GM21529 (cell line): ENCODE data around the gene NUP58.
"Not testable (repeated sequence)": the region's sequence is repeated elsewhere in the genome, so short reads cannot be mapped to it uniquely, and the experiment has no call there.

Experiments used
- ATAC-seq: cut with Tn5 transposase; IDR thresholded peaks from one replicate; pipeline ENCODE4 v1.9.1; 2021; ENCODE audit not compliant: unreplicated experiment

Gene NUP58

DNA sequence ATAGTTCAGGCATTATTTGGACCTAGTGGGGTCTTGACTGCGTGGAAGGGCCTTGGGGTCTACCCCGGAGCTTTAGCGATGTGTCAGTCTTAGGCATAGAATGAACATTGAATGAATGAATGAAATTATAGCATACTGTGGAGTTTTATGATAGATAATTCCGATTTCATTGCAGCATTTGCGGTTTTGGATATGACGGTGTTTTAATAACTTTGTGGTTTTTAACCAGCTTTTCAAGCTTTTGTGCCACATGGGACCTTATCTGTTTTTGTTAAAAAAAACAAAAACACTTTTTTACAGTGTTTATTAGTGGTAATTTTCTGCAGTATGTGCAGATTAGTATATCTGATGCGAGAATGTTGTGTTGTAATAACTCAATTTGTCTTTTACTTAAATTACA, 696 bp downstream of the NUP58 start:
- ATAC-seq, result no peak

DNA sequence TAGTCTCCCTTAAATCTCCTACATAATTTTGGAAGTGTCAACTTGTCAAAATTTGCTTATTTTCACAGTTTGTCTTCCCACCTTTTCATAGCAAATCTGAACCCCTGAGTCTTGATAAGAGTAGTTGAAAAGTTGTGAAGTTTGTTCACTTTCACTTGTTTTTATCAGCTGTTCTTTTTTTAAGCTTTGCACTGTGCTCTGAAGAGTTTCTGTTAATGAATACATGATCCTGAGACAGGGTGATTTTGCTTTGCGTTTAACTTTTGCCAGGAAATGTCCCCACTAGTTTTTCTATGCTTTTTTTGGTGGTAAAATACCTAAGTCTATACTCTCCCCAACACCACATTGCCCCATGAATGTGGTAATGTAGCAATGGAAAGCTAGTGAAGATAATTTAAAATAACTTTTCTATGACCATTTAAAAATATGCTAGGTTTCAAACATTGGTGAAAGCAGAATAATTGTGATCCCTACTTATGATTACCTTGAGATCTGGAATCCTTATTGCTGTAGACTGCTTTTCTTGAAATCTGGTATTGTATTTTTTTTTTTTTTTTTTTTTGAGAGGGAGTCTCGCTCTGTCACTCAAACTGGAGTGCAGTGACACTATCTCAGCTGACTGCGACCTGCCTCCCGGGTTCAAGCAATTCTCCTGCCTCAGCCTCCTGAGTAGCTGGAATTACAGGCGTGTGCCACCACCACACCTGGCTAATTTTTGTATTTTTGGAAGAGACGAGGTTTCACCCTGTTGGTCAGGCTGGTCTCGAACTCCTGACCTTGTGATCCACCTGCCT, 5.4 kb downstream of the NUP58 start:
- no peak for ATAC-seq

DNA sequence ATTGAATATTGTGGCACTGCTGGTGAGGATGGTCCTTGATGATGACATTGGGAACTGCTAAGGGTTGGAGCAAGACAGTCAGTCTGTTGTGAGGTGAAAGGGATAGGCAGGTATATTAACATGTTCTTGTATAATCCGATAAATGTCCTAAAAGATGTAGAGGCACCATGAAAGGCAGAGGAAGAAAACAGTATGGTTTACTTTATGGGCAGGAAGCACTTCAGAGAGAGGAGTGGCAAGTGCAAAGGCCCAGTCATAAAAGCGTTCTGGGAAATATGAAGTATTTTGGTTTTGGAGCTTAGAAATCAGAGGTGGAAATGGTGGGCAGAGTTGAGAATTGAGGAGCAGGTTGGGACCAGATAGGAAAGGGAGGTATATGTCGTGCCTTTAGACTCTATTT, 9.5 kb downstream of the NUP58 start:
- no peak for ATAC-seq

DNA sequence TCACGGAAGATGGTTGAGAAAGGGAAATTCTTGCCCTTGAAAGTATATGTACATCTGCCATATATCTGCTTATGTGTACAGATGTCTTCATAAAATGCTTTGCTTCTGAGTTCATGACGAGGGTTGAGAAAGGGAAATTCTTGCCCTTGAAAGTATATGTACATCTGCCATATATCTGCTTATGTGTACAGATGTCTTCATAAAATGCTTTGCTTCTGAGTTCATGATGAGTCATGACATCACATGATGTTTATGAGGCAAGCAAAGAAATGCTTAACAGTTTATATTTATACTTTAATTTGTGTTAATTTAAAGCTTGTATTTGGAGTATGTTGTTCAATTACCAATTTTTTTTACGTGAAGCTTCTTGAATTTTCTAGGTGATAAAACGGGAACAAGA, 17.5 kb downstream of the NUP58 start:
- not testable (repeated sequence) for ATAC-seq

DNA sequence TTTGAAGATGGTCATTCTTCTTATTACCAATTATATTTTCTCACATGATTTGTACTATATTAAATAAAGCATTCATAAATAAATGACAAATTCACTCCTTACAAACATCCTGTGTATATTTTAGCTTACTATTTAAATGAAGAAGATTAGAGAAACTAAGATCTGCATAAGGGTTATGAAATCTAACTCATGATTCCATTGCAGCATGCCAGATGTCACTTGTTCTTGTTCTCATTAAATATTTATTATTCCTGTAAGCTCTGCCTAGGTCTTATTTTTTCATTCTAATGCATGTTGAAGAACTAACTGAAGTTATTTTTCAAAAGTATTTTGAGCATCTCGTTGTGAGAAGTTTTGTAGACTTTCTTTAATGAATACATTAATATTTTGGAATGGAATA, 18.3 kb downstream of the NUP58 start:
- no peak for ATAC-seq

DNA sequence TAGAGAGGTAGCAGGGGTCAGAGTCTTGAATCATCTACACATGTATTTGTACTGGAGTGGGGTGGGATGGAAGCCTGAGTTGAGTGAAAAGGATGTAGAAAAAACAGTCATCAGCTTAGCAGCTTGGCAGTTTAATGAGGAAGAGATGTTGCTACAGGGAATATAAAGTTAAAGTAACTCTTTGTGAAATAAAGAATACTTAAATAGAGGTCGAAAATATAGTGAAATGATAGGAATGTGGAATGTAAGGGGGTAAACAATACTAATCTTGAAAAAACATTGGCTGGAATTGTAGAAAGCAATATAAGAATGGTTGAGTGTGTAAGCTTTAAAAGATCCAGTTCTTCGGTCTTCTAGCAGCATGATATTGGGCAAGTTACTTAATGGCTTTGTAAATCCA, 22.7 kb downstream of the NUP58 start:
- ATAC-seq, result no peak

DNA sequence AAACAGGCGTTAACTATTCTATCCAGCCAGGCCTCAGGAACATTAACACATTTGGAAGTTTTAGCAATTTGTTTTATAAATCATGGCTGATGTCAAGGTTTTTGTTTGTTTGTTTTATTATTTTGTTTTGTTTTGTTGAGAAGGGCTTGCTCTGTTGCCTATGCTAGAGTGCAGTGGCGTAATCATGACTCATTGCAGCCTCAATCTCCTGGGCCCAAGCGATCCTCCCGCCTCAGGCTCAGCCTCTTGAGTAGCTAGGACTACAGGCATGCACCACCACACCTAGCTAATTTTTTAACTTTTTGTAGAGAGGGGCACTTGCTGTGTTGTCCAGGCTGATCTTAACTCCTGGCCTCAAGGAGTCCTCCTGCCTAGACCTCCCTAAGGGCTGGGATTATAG, 28.3 kb downstream of the NUP58 start:
- ATAC-seq, result no peak

DNA sequence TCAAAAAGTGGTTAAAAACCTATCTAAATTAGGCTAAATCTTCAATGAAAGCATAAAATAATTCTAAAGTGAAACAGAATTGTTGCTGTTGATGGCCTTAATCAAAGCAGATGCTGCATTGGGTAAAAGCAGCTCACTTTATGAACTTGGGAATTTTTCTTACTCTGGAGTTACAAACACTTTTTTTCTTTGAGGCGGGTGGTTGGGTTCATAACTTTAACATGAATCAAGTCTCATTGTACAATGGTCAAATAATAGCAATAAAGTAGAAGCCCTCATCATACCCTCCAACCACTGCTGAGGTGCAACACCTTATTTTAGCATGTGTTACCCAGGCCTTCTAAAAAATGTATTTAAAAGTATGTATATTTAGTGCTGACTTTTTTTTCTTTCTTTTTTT, 29.1 kb downstream of the NUP58 start:
- ATAC-seq, result no peak

DNA sequence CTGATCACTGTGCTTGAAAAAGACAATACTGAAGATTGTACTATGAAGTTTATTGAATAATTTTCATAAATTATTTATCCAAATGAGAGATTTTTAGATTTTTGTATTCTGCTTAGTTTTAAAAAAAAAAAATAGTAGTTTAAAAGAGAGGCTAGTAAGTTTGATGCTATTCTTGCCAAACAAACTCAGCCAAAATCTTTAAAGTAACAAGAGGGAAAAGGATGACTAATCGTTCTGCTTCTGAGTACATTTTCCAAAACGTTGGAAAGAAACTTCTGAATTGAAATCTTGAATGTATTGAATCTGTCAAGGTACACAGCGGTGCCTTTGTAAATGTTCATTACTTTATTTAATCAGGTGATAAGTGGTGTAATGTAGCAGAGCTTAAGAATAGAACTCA, 34.4 kb downstream of the NUP58 start:
- no peak for ATAC-seq

DNA sequence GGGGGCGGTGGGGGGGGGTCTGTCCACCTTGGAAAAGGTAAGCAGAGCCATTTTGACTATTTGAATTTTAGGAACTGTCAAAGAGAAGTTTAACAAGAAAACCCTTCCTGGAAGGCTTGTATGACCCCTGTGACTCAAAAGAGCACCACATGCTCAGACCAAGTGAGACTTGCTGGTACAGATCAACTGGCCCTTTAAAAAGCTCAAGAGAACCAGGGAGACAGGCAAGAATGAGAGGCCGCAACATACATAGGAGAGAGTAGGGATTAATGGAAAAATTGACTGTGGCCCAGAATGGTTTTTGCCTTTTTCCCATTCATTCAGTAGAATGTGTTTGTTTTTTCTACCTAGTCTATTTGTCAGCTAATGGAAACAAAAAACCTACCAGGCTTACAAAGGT, 44.2 kb downstream of the NUP58 start:
- ATAC-seq, result no peak

DNA sequence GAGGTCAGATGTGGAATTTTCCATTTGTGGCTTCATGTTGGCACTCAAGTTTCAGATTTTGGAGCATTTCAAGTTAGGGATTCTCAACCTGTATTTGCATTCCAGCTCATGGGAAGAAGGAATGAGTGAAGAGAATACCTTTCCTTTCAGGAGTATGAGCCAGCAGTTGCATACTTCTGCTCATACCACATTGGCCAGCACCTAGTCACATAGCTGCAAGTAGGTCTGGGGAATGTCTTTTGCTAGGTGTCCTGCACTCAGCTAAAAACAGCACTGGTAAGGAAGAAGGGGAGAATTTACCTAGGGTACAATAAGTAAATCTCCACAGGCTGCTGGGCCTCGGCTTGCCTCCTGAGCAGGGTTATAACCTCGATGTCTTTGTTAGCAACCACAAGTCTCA, 45.7 kb downstream of the NUP58 start:
- no peak for ATAC-seq

DNA sequence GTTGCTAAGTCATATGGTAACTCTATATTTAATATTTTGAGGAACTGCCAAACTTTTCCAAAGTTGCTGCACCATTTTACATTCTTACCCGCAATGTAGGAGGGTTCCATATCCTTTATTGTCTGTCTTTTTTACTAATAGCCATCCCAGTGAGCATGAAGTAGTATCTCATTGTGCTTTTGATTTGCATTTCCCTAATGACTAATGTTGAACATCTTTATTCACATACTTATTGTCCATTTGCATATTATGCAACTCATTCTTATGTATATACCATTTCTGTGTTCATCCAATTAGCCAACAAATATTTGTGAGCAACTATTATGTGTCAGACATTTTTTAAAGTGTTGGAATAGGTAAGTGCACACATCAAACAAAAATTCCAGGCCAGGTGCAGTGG, 50.0 kb downstream of the NUP58 start:
- no peak for ATAC-seq

DNA sequence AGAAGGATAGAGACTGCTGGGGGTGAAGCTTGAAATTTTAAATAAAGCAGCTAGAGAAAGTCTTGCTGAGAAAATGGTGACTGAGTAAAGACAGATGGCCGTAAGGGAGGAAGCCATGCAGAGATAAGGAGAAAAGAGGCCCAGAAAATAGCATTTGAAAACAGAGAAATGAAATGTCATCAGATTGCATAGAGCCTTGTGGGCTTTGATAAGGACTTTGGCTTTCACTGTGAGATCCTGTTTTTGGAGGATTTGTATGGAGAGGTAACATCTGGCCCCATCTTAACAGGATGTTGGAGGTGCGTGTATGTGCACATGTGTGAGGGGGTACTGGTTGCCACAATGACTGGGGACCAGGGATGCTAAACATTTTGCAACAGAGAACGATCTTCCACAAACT, 50.8 kb downstream of the NUP58 start:
- ATAC-seq, result no peak

DNA sequence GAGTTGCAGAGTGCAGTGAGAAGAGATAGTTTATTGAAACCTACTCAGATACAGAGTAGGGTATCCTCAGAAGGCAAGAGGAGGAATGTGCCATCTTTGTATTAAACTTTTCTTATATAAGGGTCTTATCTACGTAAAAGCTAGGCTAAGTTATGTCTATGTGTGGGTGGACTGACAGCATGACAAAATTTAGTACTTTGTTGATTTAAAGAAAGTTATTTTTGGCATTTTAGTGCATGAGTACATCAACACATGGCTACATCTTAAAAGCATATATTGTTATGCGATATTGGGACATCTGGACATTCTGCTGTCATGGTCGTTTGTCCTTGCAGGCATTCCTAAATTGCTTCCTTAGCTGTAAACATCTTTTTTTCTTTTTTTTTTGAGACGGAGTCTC, 51.4 kb downstream of the NUP58 start:
- no peak for ATAC-seq

DNA sequence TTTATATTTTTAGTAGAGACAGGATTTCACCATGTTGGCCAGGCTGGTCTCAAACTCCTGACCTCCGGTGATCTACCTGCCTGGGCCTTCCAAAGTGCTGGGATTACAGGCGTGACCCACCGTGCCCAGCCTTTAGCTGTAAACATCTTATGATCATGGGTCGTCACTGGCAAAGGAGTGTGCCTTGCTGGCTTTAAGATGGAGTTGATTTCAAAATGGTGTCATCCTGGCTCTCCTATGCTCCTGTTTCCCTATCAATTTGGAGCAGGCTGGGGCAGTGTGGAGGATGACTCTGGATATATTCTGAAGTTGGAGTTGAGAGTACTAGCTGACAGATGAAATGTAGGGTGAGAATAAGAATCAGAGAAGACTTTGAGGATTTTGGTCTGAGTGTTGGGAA, 51.9 kb downstream of the NUP58 start:
- ATAC-seq, result no peak

DNA sequence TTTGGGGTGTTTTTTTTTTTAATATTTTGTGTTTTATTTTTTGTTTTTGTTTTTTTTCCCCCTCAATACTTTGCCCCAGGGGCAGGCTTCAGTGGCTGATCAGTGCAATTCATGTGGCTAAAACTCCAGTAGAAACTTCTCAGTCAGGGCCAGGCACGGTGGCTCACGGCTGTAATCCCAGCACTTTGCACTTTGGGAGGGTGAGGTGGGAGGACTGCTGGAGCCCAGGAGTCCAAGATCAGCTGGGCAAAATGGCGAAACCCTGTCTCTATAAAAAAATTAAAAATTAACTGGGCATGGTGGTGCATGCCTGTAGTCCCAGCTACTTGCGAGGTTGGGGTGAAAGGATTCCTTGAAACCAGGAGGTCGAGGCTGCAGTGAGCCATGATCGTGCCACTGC, 53.0 kb downstream of the NUP58 start:
- no peak for ATAC-seq

DNA sequence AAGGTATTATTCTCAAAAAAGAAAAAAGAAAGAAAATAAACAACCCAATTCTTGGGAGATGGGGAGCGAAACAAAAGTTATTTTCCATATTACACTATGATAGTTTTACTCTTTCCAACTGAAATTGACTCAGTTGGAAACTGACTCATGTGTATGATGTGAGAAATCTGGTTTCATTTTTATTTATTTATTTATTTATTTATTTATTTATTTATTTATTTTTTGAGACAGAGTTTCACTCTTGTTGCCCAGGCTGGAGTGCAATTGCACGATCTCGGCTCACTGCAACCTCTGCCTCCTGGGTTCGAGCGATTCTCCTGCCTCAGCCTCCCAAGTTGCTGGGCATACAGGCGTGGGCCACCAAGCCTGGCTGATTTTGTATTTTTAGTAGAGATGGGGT, 59.0 kb downstream of the NUP58 start:
- ATAC-seq, result not testable (repeated sequence)

DNA sequence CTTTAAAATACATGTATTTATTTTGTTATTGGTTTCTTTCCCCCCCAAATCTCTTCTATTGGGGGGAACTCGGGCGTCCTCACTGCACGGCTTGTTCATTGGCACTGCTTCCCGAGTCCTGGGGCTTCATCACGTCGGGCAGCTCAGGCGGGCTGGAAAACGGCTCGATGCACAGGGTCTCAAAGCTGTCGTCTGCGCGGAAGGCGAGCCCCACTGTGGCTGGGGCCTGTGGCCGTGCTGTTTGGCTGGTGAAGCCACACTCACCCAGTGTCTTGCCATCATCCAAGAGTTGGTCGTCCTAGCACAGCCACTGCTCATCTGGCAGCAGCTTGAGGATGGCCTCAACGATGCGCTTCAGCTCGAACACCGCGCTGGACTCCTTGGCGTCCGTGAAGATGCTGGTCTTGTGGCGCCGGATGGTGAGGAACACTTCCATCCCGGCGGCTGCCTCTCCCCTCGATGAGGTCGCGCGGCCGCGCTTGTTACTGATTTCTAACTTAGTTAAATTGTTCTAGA, 64.4 kb downstream of the NUP58 start:
- ATAC-seq, result no peak

DNA sequence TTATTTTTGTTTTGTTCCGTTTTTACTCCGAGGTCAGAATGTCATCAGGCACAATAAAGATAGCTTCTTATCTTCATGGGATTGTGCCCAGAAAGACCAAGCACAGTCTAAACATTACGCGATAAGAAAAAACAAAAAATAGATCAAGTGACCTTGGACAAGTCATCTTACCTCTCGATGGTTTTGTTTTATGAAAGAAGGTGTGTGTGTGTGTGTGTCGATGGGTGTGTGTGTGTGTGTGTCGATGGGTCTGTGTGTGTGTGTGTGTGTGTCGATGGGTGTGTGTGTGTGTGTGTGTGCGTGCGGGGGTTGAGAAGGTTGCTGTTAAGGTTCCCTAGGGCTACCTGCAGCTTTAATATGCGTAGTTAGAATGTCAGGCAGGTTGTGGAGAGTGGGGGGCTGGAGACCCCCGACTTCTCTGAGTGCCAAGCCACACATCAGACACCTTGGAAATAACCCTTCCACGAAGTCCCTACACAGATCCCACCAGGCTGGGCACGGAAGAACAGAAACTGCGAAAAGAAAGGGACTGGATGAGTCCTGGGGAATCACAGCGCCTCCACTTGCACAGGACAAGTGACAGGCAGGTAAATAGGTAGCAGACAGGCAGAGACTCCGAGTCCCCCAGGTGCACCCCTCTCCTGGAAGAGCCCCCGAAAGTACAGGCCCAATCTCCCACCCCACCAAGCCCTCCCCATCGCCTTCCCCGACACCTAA, 69.9 kb downstream of the NUP58 start:
- ATAC-seq, result no peak

DNA sequence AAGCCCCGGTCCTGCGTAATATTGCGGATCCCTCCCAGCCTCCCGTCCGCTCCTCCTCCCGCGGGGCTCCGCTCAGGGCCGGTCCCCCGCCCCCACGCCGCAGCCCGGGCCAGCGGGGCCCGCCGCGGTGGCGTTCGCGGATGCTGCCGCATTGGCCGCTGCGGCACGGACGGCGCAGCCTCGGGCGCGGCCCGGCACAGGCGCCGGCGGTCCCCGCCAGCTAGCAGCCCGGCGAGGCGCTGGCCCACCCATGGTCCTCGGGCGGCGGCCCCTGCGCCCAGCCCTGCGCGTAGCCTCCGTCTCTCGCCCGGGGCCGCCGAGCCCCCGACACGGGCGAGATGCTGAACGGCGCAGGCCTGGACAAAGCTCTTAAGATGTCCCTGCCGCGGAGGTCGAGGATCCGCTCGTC, 70.5 kb downstream of the NUP58 start, which contains the start of gene ATP8A2:
TSS of gene ATP8A2 (plus strand) at position 100 of the 409 bp plus-strand sequence. CDS start at position 339, 239 bp downstream.
- no peak for ATAC-seq

DNA sequence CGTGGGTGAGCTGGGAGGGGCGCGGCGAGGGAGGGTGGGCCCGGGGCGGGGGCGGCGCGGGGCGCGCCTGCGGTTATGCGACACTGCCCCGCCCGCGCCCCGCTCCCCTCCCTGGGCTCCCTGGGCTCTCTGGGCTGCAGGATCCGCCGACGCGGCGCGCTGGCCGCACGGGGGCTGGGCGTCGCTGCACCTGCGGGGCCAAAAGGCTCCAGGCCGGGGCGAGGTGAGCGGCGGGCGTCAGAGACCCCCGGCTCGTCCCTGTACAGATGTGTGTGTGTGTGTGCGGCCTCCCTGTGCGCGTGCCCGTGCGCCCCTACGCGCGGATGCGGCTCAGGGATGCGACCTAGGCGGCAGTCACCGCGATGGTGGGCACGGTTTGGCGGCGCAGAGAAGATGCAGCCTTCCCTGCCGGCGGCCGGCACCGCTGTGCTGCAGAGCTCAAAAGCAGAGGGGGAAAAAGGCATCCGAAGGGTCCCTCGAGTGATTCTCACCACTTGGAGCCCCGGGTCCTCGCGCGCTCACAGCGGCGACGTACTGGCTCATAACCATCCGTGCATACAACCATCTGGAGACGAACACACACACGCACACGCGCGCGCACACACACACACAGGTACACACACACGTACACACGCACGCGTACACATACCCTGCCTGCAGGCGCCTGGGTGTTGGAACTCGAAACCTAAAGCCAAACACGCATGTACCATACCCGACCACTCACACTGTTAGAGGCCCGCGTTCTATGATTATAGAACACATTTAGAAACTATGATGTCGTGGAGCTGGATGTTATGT, 71.1 kb downstream of the NUP58 start:
- ATAC-seq, result no peak
